Measurements from ENCODE around the gene ARHGAP8.

The ARHGAP8 gene

DNA sequence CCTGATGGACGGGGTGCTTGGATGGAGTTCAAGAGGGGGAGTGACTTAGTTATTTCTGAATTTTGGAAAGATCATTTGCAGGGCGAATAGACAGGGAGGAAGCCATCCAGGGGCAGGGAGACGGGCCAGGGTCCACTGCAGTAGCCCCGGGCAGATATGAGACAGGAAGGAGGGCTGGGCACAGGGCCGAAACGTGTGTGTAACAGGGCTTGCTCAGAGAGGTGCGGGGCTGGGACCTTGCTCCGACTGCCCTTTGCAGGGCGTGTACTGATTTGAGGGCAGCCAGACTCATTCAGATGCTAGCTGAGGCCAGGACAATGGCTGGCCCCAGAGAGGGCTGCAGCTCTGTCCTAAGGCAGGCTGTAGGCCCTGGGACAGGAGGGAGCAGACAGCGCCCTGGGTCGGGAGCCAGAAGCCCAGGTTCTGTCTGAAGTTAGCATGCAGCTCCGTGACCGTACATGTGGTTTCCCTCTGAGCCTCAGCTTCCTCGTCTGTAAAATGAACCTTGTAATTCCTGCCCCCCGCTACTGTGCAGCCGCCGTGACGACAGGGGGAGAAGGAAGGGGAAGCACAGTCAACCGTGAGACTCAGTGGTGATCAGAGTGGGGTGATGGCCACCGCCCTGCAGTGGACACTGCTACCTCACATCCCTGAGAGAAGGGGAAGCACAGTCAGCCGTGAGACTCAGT, 154.0 kb downstream of the ARHGAP8 start:
- Histone ChIP-seq H3K4me3 (replicated peaks; ENCODE audit: insufficient read depth, low read length) (no peak overlapping the region), H3K27ac (replicated peaks) (no peak overlapping the region), H3K27me3 (ENCODE audit: insufficient read depth, poor library complexity, severe bottlenecking) (no peaks in the 10 kb centered on the region)
- no peak for DNase-seq (ENCODE audit: low read depth in 1 of 2, low spot score in 1 of 2)
- TF ChIP-seq REST (IDR thresholded peaks at IDR 0.05; ENCODE audit: insufficient replicate concordance, low read depth) (no peak), GABPA (IDR thresholded peaks at IDR 0.05; ENCODE audit: low read depth) (no peak), POLR2AphosphoS5 (IDR thresholded peaks at IDR 0.05; ENCODE audit: low read depth) (no peak), CTCF (IDR thresholded peaks at IDR 0.05; ENCODE audit: insufficient read depth, low read length) (no peak), SPI1 (IDR thresholded peaks at IDR 0.05; ENCODE audit: borderline replicate concordance, low read depth) (no peak)

GRCh38 chr22:44906999-44907644, 154.7 kb downstream of the ARHGAP8 start:
- H3K4me3 ChIP-seq (replicated peaks; ENCODE audit: insufficient read depth, low read length) = no peak overlapping the region
- no peaks in the 10 kb centered on the region for H3K27me3 ChIP-seq (ENCODE audit: insufficient read depth, poor library complexity, severe bottlenecking)
- no peak overlapping the region for H3K27ac ChIP-seq (replicated peaks)
- no peak for TF ChIP-seq POLR2AphosphoS5 (IDR thresholded peaks at IDR 0.05; ENCODE audit: low read depth)
- TF ChIP-seq REST (IDR thresholded peaks at IDR 0.05; ENCODE audit: insufficient replicate concordance, low read depth) = no peak
- TF ChIP-seq GABPA (IDR thresholded peaks at IDR 0.05; ENCODE audit: low read depth) = no peak
- TF ChIP-seq CTCF (IDR thresholded peaks at IDR 0.05; ENCODE audit: insufficient read depth, low read length) = no peak
- no peak for TF ChIP-seq SPI1 (IDR thresholded peaks at IDR 0.05; ENCODE audit: borderline replicate concordance, low read depth)
- DNase-seq (ENCODE audit: low read depth in 1 of 2, low spot score in 1 of 2) = no peak

DNA sequence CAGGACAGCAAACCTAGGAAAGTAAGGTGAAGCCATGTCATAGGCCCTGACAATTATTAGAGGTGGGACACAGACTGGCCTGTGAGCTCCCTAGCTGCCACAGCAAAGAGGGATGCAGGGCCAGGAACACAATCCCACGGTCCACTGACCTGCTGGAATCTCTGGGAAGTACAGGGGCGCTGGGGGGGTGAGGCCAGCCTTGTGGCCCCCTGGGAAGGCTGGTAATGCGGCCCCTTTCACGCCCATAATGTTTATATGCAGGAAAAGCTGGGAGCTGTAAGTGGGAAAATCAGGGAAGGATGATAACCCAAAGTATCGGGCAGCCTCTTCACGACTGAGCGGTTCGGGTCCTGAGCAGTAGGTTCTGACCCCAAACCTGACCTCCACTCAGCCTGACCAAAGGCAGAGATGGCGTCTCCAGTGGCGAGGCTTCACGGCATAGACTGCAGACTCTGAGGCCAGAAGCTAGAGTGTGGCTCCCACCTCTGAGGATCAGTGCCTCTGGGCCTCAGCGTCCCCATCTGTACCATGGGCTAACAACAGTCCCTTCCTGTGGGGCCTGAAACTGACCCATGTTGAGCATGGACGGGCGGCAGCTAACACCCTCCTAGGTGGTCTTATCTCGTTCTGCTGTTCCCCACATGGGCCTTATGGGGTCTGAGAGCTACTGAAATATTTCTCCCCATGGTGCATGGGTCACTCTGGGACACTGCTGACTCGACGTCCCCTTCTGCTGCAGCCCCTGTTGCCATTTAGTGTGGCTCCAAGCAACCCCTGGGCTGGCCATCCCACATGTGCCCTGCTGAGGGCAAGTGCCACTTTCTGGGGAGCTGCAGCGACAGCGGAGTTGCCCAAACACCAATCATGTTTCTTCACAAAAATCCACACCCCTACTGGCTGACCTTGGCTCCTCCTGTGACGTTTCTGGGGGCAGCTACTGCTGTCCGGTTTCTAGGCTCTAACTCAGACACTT, 155.7 kb downstream of the ARHGAP8 start:
- Histone ChIP-seq H3K27ac (replicated peaks) (no peak overlapping the region), H3K27me3 (ENCODE audit: insufficient read depth, poor library complexity, severe bottlenecking) (no peaks in the 10 kb centered on the region), H3K4me3 (replicated peaks; ENCODE audit: insufficient read depth, low read length) (no peak overlapping the region)
- DNase-seq (ENCODE audit: low read depth in 1 of 2, low spot score in 1 of 2) = no peak
- TF ChIP-seq POLR2AphosphoS5 (IDR thresholded peaks at IDR 0.05; ENCODE audit: low read depth) (no peak), CTCF (IDR thresholded peaks at IDR 0.05; ENCODE audit: insufficient read depth, low read length) (no peak), SPI1 (IDR thresholded peaks at IDR 0.05; ENCODE audit: borderline replicate concordance, low read depth) (no peak), GABPA (IDR thresholded peaks at IDR 0.05; ENCODE audit: low read depth) (no peak), REST (IDR thresholded peaks at IDR 0.05; ENCODE audit: insufficient replicate concordance, low read depth) (no peak)

Data from HL-60 (cell line).